ENCODE results near the gene SLC4A1. TPM values are rescaled to one million over a fixed set of nuclear protein-coding genes. Genes with fewer than 3 reads are reported as not detected.

SLC4A1 gene
- total RNA-seq (under 1 TPM; 0.37 to 0.71 TPM), polyA plus RNA-seq (ENCODE audit: insufficient read depth, low read depth, low replicate concordance) (0.12 TPM)
- long read RNA-seq, donor 1: 0 reads
- long read RNA-seq, donor 2: 0 reads

GRCh38 chr17:44267818-44268490 is at the start of gene SLC4A1:
Gene SLC4A1 (minus strand): TSS chr17:44268135. CDS start chr17:44262866, 5,269 bp downstream.
- H3K4me3 ChIP-seq: no peak within 1 kb of the TSS
- no peaks in the 10 kb centered on the region for H3K36me3 ChIP-seq (ENCODE audit: low read depth, missing control alignments)
- H3K4me1 ChIP-seq: no peaks in the 10 kb centered on the region
- WGBS, 2 donors: 88 to 96% methylated on average over 5 to 14 of the region's 14 CpGs
- H3K27ac ChIP-seq: no peak within 1 kb of the TSS
- DNase-seq: no peak
- no peaks in the 10 kb centered on the region for H3K9me3 ChIP-seq
- TF ChIP-seq CTCF (IDR thresholded peaks at IDR 0.05): no peak
- TF ChIP-seq POLR2A (IDR thresholded peaks at IDR 0.05): no peak
- no peaks in the 10 kb centered on the region for H3K27me3 ChIP-seq
- intact Hi-C loops (cut with DNase I; ENCODE audit: low total_unique reads): no loop called here

- Histone ChIP-seq H3K36me3 (ENCODE audit: low read depth, missing control alignments) (no peaks in the 10 kb centered on the region), H3K27ac (no peak overlapping the region), H3K4me3 (no peak overlapping the region), H3K27me3 (no peaks in the 10 kb centered on the region), H3K4me1 (no peaks in the 10 kb centered on the region), H3K9me3 (no peaks in the 10 kb centered on the region)
- intact Hi-C loops (cut with DNase I; ENCODE audit: low total_unique reads): no loop called here
- TF ChIP-seq CTCF (IDR thresholded peaks at IDR 0.05) (no peak), POLR2A (IDR thresholded peaks at IDR 0.05) (no peak)
- DNase-seq: no peak
- 68 to 96% methylated on average over 4 to 6 of the region's 6 CpGs for WGBS, 2 donors
These were observed 49.6 kb upstream of the SLC4A1 start for GRCh38 chr17:44317545-44317944.

- Histone ChIP-seq H3K27ac (no peak overlapping the region), H3K9me3 (no peaks in the 10 kb centered on the region), H3K27me3 (no peaks in the 10 kb centered on the region), H3K4me3 (peak overlapping the region in 1 of 2 donors; percentile 12), H3K4me1 (no peaks in the 10 kb centered on the region), H3K36me3 (ENCODE audit: low read depth, missing control alignments) (no peaks in the 10 kb centered on the region)
- DNase-seq: no peak
- 22 to 28% methylated on average over 24 to 38 of the region's 38 CpGs for WGBS, 2 donors
- intact Hi-C loops (cut with DNase I; ENCODE audit: low total_unique reads): no loop called here
- no peak for TF ChIP-seq CTCF (IDR thresholded peaks at IDR 0.05)
- no peak for TF ChIP-seq POLR2A (IDR thresholded peaks at IDR 0.05)
These were observed 48.1 kb upstream of the SLC4A1 start for GRCh38 chr17:44315760-44316731.

- intact Hi-C loops (cut with DNase I; ENCODE audit: low total_unique reads): no loop called here
- no peaks in the 10 kb centered on the region for H3K27me3 ChIP-seq
- TF ChIP-seq POLR2A (IDR thresholded peaks at IDR 0.05): no peak
- no peak for TF ChIP-seq CTCF (IDR thresholded peaks at IDR 0.05)
- WGBS, 2 donors: 5 to 10% methylated on average over 11 to 54 of the region's 81 CpGs
- H3K4me1 ChIP-seq: no peaks in the 10 kb centered on the region
- DNase-seq: peak; percentile 63
- no peaks in the 10 kb centered on the region for H3K36me3 ChIP-seq (ENCODE audit: low read depth, missing control alignments)
- H3K9me3 ChIP-seq: no peaks in the 10 kb centered on the region
- peak overlapping the region; percentile 12 to 40 for H3K4me3 ChIP-seq
- no peak overlapping the region for H3K27ac ChIP-seq
These were observed 47.1 kb upstream of the SLC4A1 start for GRCh38 chr17:44314869-44315661.

Measured in testis (tissue), 5 donors.